ENCODE results near the gene ADORA2A. TPM values are rescaled to one million over a fixed set of nuclear protein-coding genes. Genes with fewer than 3 reads are reported as not detected.

ADORA2A gene
- total and polyA plus RNA-seq, 4 donors: 2.5 to 5.1 (median 4.7) TPM

- H3K27ac ChIP-seq (ENCODE audit: low read depth in 1 of 2, low read length in 2 of 2): peak overlapping the region; percentile 25 to 60
- H3K9me3 ChIP-seq (ENCODE audit: control insufficient read depth, low read length): no peaks in the 10 kb centered on the region
- peaks cover 0 to 2% of the 10 kb centered on the region in 2 donors for H3K36me3 ChIP-seq (ENCODE audit: control insufficient read depth in 1 of 2, insufficient read depth in 2 of 2, low read length in 1 of 2)
- H3K4me3 ChIP-seq (ENCODE audit: low read length in 2 of 2): no peak overlapping the region
- H3K27me3 ChIP-seq (ENCODE audit: control insufficient read depth in 1 of 2, insufficient read depth in 2 of 2, low read length in 1 of 2): no peaks in the 10 kb centered on the region
- intact Hi-C loops (cut with DNase I): no loop called here
- 43 to 54% methylated on average over 2 of the region's 2 CpGs for whole genome bisulfite sequencing, 2 donors
- DNase-seq: no peak
- peak; percentile 15 for ATAC-seq (ENCODE audit: low FRiP score)
- H3K4me1 ChIP-seq (ENCODE audit: control insufficient read depth in 1 of 2, insufficient read depth in 2 of 2, low read length in 2 of 2): peaks cover 4 to 6% of the 10 kb centered on the region in 2 donors
Observed at GRCh38 chr22:24390156-24390555, 37.2 kb upstream of the ADORA2A start.

GRCh38 chr22:24390576-24390975 lies 36.8 kb upstream of the ADORA2A start:
- ATAC-seq (ENCODE audit: low FRiP score) (peak; percentile 44), DNase-seq (no peak)
- intact Hi-C loops (cut with DNase I): no loop called here
- Histone ChIP-seq H3K4me1 (ENCODE audit: control insufficient read depth in 1 of 2, insufficient read depth in 2 of 2, low read length in 2 of 2) (peaks cover 4 to 6% of the 10 kb centered on the region in 2 donors), H3K4me3 (ENCODE audit: low read length in 2 of 2) (no peak overlapping the region), H3K27me3 (ENCODE audit: control insufficient read depth in 1 of 2, insufficient read depth in 2 of 2, low read length in 1 of 2) (no peaks in the 10 kb centered on the region), H3K27ac (ENCODE audit: low read depth in 1 of 2, low read length in 2 of 2) (peak overlapping the region in 1 of 2 donors; percentile 75), H3K36me3 (ENCODE audit: control insufficient read depth in 1 of 2, insufficient read depth in 2 of 2, low read length in 1 of 2) (peaks cover 0 to 2% of the 10 kb centered on the region in 2 donors), H3K9me3 (ENCODE audit: control insufficient read depth, low read length) (no peaks in the 10 kb centered on the region)
- WGBS, 2 donors: 14 to 20% methylated on average over 7 of the region's 7 CpGs

- Histone ChIP-seq H3K27ac (ENCODE audit: low read depth in 1 of 2, low read length in 2 of 2) (no peak overlapping the region), H3K27me3 (ENCODE audit: control insufficient read depth in 1 of 2, insufficient read depth in 2 of 2, low read length in 1 of 2) (no peaks in the 10 kb centered on the region), H3K4me1 (ENCODE audit: control insufficient read depth in 1 of 2, insufficient read depth in 2 of 2, low read length in 2 of 2) (peaks cover 4 to 6% of the 10 kb centered on the region in 2 donors), H3K36me3 (ENCODE audit: control insufficient read depth in 1 of 2, insufficient read depth in 2 of 2, low read length in 1 of 2) (peaks cover 0 to 2% of the 10 kb centered on the region in 2 donors), H3K9me3 (ENCODE audit: control insufficient read depth, low read length) (no peaks in the 10 kb centered on the region), H3K4me3 (ENCODE audit: low read length in 2 of 2) (no peak overlapping the region)
- ATAC-seq (ENCODE audit: low FRiP score) (no peak), DNase-seq (no peak)
- 44 to 54% methylated on average over 3 of the region's 3 CpGs for WGBS, 2 donors
- intact Hi-C loops (cut with DNase I): no loop called here
Observed at GRCh38 chr22:24391836-24392217, 35.6 kb upstream of the ADORA2A start.

GRCh38 chr22:24392218-24392931 lies 35.0 kb upstream of the ADORA2A start:
- H3K36me3 ChIP-seq (ENCODE audit: control insufficient read depth in 1 of 2, insufficient read depth in 2 of 2, low read length in 1 of 2): peaks cover 0 to 2% of the 10 kb centered on the region in 2 donors
- peaks cover 4 to 6% of the 10 kb centered on the region in 2 donors for H3K4me1 ChIP-seq (ENCODE audit: control insufficient read depth in 1 of 2, insufficient read depth in 2 of 2, low read length in 2 of 2)
- ATAC-seq (ENCODE audit: low FRiP score) (no peak), DNase-seq (no peak)
- intact Hi-C loops (cut with DNase I): no loop called here
- peak overlapping the region in 1 of 2 donors; percentile 14 for H3K27ac ChIP-seq (ENCODE audit: low read depth in 1 of 2, low read length in 2 of 2)
- no peaks in the 10 kb centered on the region for H3K27me3 ChIP-seq (ENCODE audit: control insufficient read depth in 1 of 2, insufficient read depth in 2 of 2, low read length in 1 of 2)
- H3K9me3 ChIP-seq (ENCODE audit: control insufficient read depth, low read length): no peaks in the 10 kb centered on the region
- WGBS, 2 donors: 95 to 97% methylated on average over 4 of the region's 4 CpGs
- H3K4me3 ChIP-seq (ENCODE audit: low read length in 2 of 2): no peak overlapping the region

GRCh38 chr22:24393012-24393559 lies 34.3 kb upstream of the ADORA2A start:
- WGBS, 2 donors: 91 to 97% methylated on average over 2 of the region's 2 CpGs
- no peak for ATAC-seq (ENCODE audit: low FRiP score)
- Histone ChIP-seq H3K27me3 (ENCODE audit: control insufficient read depth in 1 of 2, insufficient read depth in 2 of 2, low read length in 1 of 2) (no peaks in the 10 kb centered on the region), H3K4me3 (ENCODE audit: low read length in 2 of 2) (no peak overlapping the region), H3K9me3 (ENCODE audit: control insufficient read depth, low read length) (no peaks in the 10 kb centered on the region), H3K36me3 (ENCODE audit: control insufficient read depth in 1 of 2, insufficient read depth in 2 of 2, low read length in 1 of 2) (peaks cover 0 to 4% of the 10 kb centered on the region in 2 donors), H3K4me1 (ENCODE audit: control insufficient read depth in 1 of 2, insufficient read depth in 2 of 2, low read length in 2 of 2) (peaks cover 4 to 6% of the 10 kb centered on the region in 2 donors), H3K27ac (ENCODE audit: low read depth in 1 of 2, low read length in 2 of 2) (peak overlapping the region in 1 of 2 donors; percentile 14)
- no peak for DNase-seq
- intact Hi-C loops (cut with DNase I): no loop called here

- Histone ChIP-seq H3K4me3 (ENCODE audit: low read length in 2 of 2) (no peak overlapping the region), H3K27me3 (ENCODE audit: control insufficient read depth in 1 of 2, insufficient read depth in 2 of 2, low read length in 1 of 2) (no peaks in the 10 kb centered on the region), H3K9me3 (ENCODE audit: control insufficient read depth, low read length) (no peaks in the 10 kb centered on the region), H3K27ac (ENCODE audit: low read depth in 1 of 2, low read length in 2 of 2) (no peak overlapping the region), H3K4me1 (ENCODE audit: control insufficient read depth in 1 of 2, insufficient read depth in 2 of 2, low read length in 2 of 2) (peaks cover 4 to 6% of the 10 kb centered on the region in 2 donors), H3K36me3 (ENCODE audit: control insufficient read depth in 1 of 2, insufficient read depth in 2 of 2, low read length in 1 of 2) (peaks cover 0 to 4% of the 10 kb centered on the region in 2 donors)
- ATAC-seq (ENCODE audit: low FRiP score) (no peak), DNase-seq (no peak)
- WGBS, 2 donors: 91 to 92% methylated on average over 3 of the region's 3 CpGs
- intact Hi-C loops (cut with DNase I): no loop called here
Observed at GRCh38 chr22:24393848-24394247, 33.6 kb upstream of the ADORA2A start.

GRCh38 chr22:24394254-24394653 lies 33.1 kb upstream of the ADORA2A start:
- DNase-seq: no peak
- 86 to 88% methylated on average over 2 of the region's 2 CpGs for WGBS, 2 donors

GRCh38 chr22:24398409-24398808 lies 29.0 kb upstream of the ADORA2A start:
- H3K4me1 ChIP-seq (ENCODE audit: control insufficient read depth in 1 of 2, insufficient read depth in 2 of 2, low read length in 2 of 2): peaks cover 0 to 5% of the 10 kb centered on the region in 2 donors
- ATAC-seq (ENCODE audit: low FRiP score) (no peak), DNase-seq (no peak)
- H3K36me3 ChIP-seq (ENCODE audit: control insufficient read depth in 1 of 2, insufficient read depth in 2 of 2, low read length in 1 of 2): peaks cover 0 to 2% of the 10 kb centered on the region in 2 donors
- H3K27ac ChIP-seq (ENCODE audit: low read depth in 1 of 2, low read length in 2 of 2): no peak overlapping the region
- H3K27me3 ChIP-seq (ENCODE audit: control insufficient read depth in 1 of 2, insufficient read depth in 2 of 2, low read length in 1 of 2): no peaks in the 10 kb centered on the region
- H3K4me3 ChIP-seq (ENCODE audit: low read length in 2 of 2): no peak overlapping the region
- intact Hi-C loops (cut with DNase I): no loop called here
- no peaks in the 10 kb centered on the region for H3K9me3 ChIP-seq (ENCODE audit: control insufficient read depth, low read length)

More at GRCh38 chr22:24394254-24394653, 33.1 kb upstream of the ADORA2A start:
- Histone ChIP-seq H3K4me1 (ENCODE audit: control insufficient read depth in 1 of 2, insufficient read depth in 2 of 2, low read length in 2 of 2) (peaks cover 4 to 6% of the 10 kb centered on the region in 2 donors), H3K4me3 (ENCODE audit: low read length in 2 of 2) (no peak overlapping the region), H3K9me3 (ENCODE audit: control insufficient read depth, low read length) (no peaks in the 10 kb centered on the region), H3K27ac (ENCODE audit: low read depth in 1 of 2, low read length in 2 of 2) (no peak overlapping the region), H3K27me3 (ENCODE audit: control insufficient read depth in 1 of 2, insufficient read depth in 2 of 2, low read length in 1 of 2) (no peaks in the 10 kb centered on the region), H3K36me3 (ENCODE audit: control insufficient read depth in 1 of 2, insufficient read depth in 2 of 2, low read length in 1 of 2) (peaks cover 0 to 4% of the 10 kb centered on the region in 2 donors)
- intact Hi-C loops (cut with DNase I): no loop called here
- no peak for ATAC-seq (ENCODE audit: low FRiP score)

Data from aorta (tissue), 5 donors.